Stimulated activated CD4-positive, alpha-beta T cell treated with anti-CD3 and anti-CD28 coated beads, Interleukin-2, amount 100 ng/mL, for 4 hours (primary cell): ENCODE results near the gene LZTS2.

ENCODE experiments used
- DNase-seq: peaks from one replicate; pipeline ENCODE4 v3.0.0-alpha.2; 2020; ENCODE audit warnings: low read depth

LZTS2 gene

DNA sequence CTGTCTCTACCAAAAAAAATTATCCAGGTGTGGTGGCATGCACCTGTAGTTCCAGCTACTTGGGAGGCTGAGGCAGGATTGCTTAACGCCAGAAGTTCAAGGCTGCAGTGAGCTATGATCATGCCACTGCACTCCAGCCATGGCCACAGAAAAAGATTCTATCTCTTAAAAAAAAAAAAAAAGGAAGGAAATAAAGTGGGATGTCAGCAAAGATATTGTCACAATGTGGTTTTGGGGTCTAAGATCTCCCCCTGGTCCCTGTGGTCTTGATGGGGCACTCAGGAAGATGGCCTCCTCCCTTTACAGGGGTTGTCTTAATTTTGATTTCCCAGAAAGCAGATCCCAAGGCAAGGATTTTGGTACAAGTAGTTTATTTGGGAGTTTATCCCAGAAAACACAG, 54.7 kb downstream of the LZTS2 start:
- DNase-seq, result no peak

DNA sequence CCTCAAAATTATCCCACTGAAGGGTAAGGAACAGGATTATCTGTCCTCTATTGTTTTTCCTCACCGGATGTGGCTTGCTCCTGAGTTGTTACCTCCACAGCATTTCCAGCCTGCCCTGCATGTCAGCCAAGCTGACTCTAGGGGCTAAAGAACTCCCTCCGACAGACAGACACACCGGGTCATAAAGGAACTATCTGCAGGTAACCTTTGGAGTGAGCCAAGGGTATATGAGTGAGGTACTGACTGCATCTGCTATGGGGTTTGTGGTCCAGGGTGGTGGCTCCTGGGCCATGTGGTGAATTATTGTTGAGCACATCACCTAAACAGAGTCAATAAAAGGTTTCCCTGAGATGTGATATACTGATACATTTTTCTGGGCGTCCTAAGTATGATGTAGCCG, 55.3 kb downstream of the LZTS2 start:
- DNase-seq, result no peak

DNA sequence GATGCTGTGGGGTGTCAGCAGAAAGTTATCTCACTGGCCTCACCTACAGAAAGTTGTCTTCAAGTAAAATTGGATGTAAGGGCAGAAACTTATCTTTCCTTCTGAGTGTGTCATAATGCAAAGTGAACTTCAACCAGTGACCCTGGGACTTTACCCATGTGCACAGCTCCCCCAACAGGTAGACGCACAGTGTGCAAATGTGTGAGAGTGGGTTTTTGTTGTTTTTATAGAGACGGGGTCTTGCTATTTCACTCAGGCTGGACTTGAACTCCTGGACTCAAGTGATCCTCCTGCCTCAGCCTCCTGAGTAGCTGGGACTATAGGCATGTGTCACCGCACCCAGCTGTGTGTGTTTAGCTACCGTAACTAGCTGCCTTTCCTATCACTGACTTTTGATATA, 55.8 kb downstream of the LZTS2 start:
- DNase-seq, result no peak

DNA sequence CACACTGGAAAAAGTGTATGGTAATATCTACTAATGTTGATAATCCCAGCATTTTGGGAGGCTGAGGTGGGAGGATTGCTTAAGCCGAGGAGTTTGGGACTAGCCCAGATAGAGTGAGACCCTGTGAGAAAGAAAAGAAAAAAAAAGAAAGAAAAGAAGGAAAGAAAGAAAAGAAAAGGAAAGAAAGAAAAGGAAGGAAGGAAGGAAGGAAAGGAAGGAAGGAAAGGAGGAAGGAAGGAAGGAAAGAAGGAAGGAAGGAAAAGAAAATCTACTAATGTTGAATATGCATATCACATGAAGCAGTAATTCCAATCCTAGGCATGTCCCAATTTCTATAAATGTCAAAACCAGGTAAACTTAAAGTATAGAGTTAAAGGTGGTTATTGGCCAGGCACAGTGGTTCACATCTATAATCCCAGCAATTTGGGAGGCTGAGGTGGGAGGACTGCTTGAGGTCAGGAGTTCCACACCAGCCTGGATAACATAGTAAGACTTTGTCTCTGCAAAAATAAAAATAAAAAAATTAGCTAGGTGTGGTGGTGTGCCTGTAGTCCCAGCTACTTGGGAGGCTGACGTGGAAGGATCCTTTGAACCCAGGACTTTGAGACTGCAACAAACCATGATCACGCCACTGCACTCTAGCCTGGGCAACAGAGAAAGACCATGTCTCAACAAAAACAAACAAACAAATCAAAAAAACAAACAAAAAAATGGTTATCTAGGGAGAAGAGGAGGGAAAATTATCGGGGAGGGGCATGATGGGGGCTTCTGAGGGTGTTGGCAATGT, 57.0 kb downstream of the LZTS2 start:
- DNase-seq, result no peak
